ENCODE data around the gene MED12L.

Gene MED12L

GRCh38 chr3:151423091-151423490 lies 337.6 kb downstream of the MED12L start:
- TF ChIP-seq EZH2phosphoT487 (IDR thresholded peaks at IDR 0.05; ENCODE audit: low read length) (no peak), EZH2 (optimal IDR thresholded peaks at IDR 0.05; ENCODE audit: low read depth, low read length) (no peak), CTCF (IDR thresholded peaks at IDR 0.05; ENCODE audit: low read length) (no peak)
- H3K4me3 ChIP-seq (ENCODE audit: low read length): no peak overlapping the region
- H2AFZ ChIP-seq (ENCODE audit: low read length): no peak overlapping the region
- no peaks in the 10 kb centered on the region for H3K79me2 ChIP-seq (ENCODE audit: low read length)
- H4K20me1 ChIP-seq (ENCODE audit: insufficient read depth, low read length): no peaks in the 10 kb centered on the region
- no peaks in the 10 kb centered on the region for H3F3A ChIP-seq (ENCODE audit: insufficient read depth, low read length)
- no peaks in the 10 kb centered on the region; the same call in 1 of the 2 replicates for H3K4me1 ChIP-seq (ENCODE audit: low read length)
- no peak overlapping the region for H3K27ac ChIP-seq (ENCODE audit: low read length)
- no peaks in the 10 kb centered on the region for H3K9me3 ChIP-seq (replicated peaks; ENCODE audit: insufficient read depth, low read length)
- H3K4me2 ChIP-seq (ENCODE audit: low read depth, low read length): no peak overlapping the region
- no peaks in the 10 kb centered on the region for H3K9me2 ChIP-seq (replicated peaks; ENCODE audit: insufficient read depth, low read length)
- no peak for DNase-seq
- H3K36me3 ChIP-seq (replicated peaks; ENCODE audit: insufficient read depth, low read length): no peaks in the 10 kb centered on the region
- no peak overlapping the region for H3K9ac ChIP-seq (ENCODE audit: low read length)
- H3K27me3 ChIP-seq (replicated peaks; ENCODE audit: insufficient read depth, low read length): no peaks in the 10 kb centered on the region

- Histone ChIP-seq H3K9me2 (replicated peaks; ENCODE audit: insufficient read depth, low read length) (no peaks in the 10 kb centered on the region), H3K79me2 (ENCODE audit: low read length) (no peaks in the 10 kb centered on the region), H2AFZ (ENCODE audit: low read length) (0 out of 2 replicates have a peak overlapping the region, but pooled peaks have one; percentile 15), H3F3A (ENCODE audit: insufficient read depth, low read length) (no peaks in the 10 kb centered on the region), H3K27me3 (replicated peaks; ENCODE audit: insufficient read depth, low read length) (no peaks in the 10 kb centered on the region), H4K20me1 (ENCODE audit: insufficient read depth, low read length) (no peaks in the 10 kb centered on the region), H3K36me3 (replicated peaks; ENCODE audit: insufficient read depth, low read length) (no peaks in the 10 kb centered on the region), H3K9me3 (replicated peaks; ENCODE audit: insufficient read depth, low read length) (no peaks in the 10 kb centered on the region), H3K9ac (ENCODE audit: low read length) (no peak overlapping the region), H3K4me1 (ENCODE audit: low read length) (no peaks in the 10 kb centered on the region; the same call in 1 of the 2 replicates), H3K4me3 (ENCODE audit: low read length) (no peak overlapping the region), H3K27ac (ENCODE audit: low read length) (no peak overlapping the region), H3K4me2 (ENCODE audit: low read depth, low read length) (no peak overlapping the region; the same call in 1 of the 2 replicates)
- DNase-seq: no peak
- TF ChIP-seq EZH2 (optimal IDR thresholded peaks at IDR 0.05; ENCODE audit: low read depth, low read length) (no peak), EZH2phosphoT487 (IDR thresholded peaks at IDR 0.05; ENCODE audit: low read length) (no peak), CTCF (IDR thresholded peaks at IDR 0.05; ENCODE audit: low read length) (peak; percentile 53)
Observed at GRCh38 chr3:151425627-151426340, 340.3 kb downstream of the MED12L start.

- peak; percentile 63 for DNase-seq
- H2AFZ ChIP-seq (ENCODE audit: low read length): 0 out of 2 replicates have a peak overlapping the region, but pooled peaks have one; percentile 15
- no peak overlapping the region; the same call in 1 of the 2 replicates for H3K4me2 ChIP-seq (ENCODE audit: low read depth, low read length)
Observed at GRCh38 chr3:151426341-151426657, 340.8 kb downstream of the MED12L start.

More at GRCh38 chr3:151426341-151426657, 340.8 kb downstream of the MED12L start:
- no peaks in the 10 kb centered on the region for H3F3A ChIP-seq (ENCODE audit: insufficient read depth, low read length)
- H3K27me3 ChIP-seq (replicated peaks; ENCODE audit: insufficient read depth, low read length): no peaks in the 10 kb centered on the region
- TF ChIP-seq EZH2phosphoT487 (IDR thresholded peaks at IDR 0.05; ENCODE audit: low read length): no peak
- TF ChIP-seq CTCF (IDR thresholded peaks at IDR 0.05; ENCODE audit: low read length): peak; percentile 38
- no peaks in the 10 kb centered on the region for H3K79me2 ChIP-seq (ENCODE audit: low read length)
- H3K36me3 ChIP-seq (replicated peaks; ENCODE audit: insufficient read depth, low read length): no peaks in the 10 kb centered on the region
- H3K4me3 ChIP-seq (ENCODE audit: low read length): no peak overlapping the region
- H3K9ac ChIP-seq (ENCODE audit: low read length): no peak overlapping the region
- H3K27ac ChIP-seq (ENCODE audit: low read length): no peak overlapping the region
- H3K4me1 ChIP-seq (ENCODE audit: low read length): no peaks in the 10 kb centered on the region; the same call in 1 of the 2 replicates
- H3K9me2 ChIP-seq (replicated peaks; ENCODE audit: insufficient read depth, low read length): no peaks in the 10 kb centered on the region
- H3K9me3 ChIP-seq (replicated peaks; ENCODE audit: insufficient read depth, low read length): no peaks in the 10 kb centered on the region
- H4K20me1 ChIP-seq (ENCODE audit: insufficient read depth, low read length): no peaks in the 10 kb centered on the region
